CD14-positive monocyte (primary cell): ENCODE data around the gene REM1. TPM values are rescaled to one million over a fixed set of nuclear protein-coding genes. Genes with fewer than 3 reads are reported as not detected.

Experiments used
- DNase-seq, 3 donors: peaks; one replicate each; pipeline ENCODE4 v3.0.0-alpha.2; 2011 to 2022
- H2AFZ ChIP-seq: 2 replicates; pipeline ENCODE4 v1.6.0; 2012; ENCODE audit warnings: mild to moderate bottlenecking, low read depth, low read length, inconsistent platforms; ENCODE audit not compliant: insufficient read depth, poor library complexity, severe bottlenecking
- H3K27ac ChIP-seq, 2 donors: 1 replicate in 1 of 2; 2 replicates in 1 of 2; pipeline ENCODE4 v1.5.1; 2012 to 2013; ENCODE audit warnings: low read length in 2 of 2, control low read depth in 1 of 2, inconsistent platforms in 1 of 2, low read depth in 1 of 2, mild to moderate bottlenecking in 1 of 2
- H3K27me3 ChIP-seq, 2 donors: one replicate each; pipeline versions ENCODE4 v1.6.0 to v1.6.1; 2011 to 2013; ENCODE audit warnings: low read length in 2 of 2; ENCODE audit not compliant: control insufficient read depth in 2 of 2, insufficient read depth in 2 of 2
- H3K36me3 ChIP-seq, 2 donors: replicated peaks in 1 of 2; 1 replicate in 1 of 2; 2 replicates in 1 of 2; pipeline versions ENCODE4 v1.5.1 to v1.6.1; 2012 to 2013; ENCODE audit warnings: low read length in 2 of 2, control low read depth in 1 of 2, inconsistent platforms in 1 of 2, mild to moderate bottlenecking in 1 of 2; ENCODE audit not compliant: insufficient read depth in 2 of 2, control insufficient read depth in 1 of 2
- H3K4me1 ChIP-seq, 2 donors: 1 replicate in 1 of 2; 2 replicates in 1 of 2; pipeline versions ENCODE4 v1.5.1 to v1.6.1; 2012 to 2013; ENCODE audit warnings: low read length in 2 of 2, control low read depth in 1 of 2, inconsistent platforms in 1 of 2, mild to moderate bottlenecking in 1 of 2, moderate library complexity in 1 of 2; ENCODE audit not compliant: insufficient read depth in 2 of 2, control insufficient read depth in 1 of 2
- H3K4me2 ChIP-seq: replicated peaks from 2 replicates; pipeline ENCODE3; 2012; ENCODE audit warnings: low read length, moderate library complexity, mild to moderate bottlenecking; ENCODE audit not compliant: poor library complexity, severe bottlenecking; ENCODE audit errors: extremely low read depth
- H3K4me3 ChIP-seq, 3 experiments: fragments of 200-600 bp in 1 of 3; sonication (generic) in 1 of 3; replicated peaks in 1 of 3; 1 replicate in 2 of 3; 2 replicates in 1 of 3; pipeline ENCODE4 v1.5.1; 2011 to 2013; ENCODE audit warnings: low read length in 3 of 3, mild to moderate bottlenecking in 3 of 3, control low read depth in 2 of 3, low read depth in 2 of 3, inconsistent platforms in 1 of 3, moderate library complexity in 1 of 3
- H3K79me2 ChIP-seq: 2 replicates; pipeline ENCODE4 v1.6.0; 2012; ENCODE audit warnings: mild to moderate bottlenecking, control low read depth, inconsistent platforms, low read length, moderate library complexity; ENCODE audit not compliant: insufficient read depth
- H3K9ac ChIP-seq: 2 replicates; pipeline ENCODE4 v1.6.0; 2017; ENCODE audit warnings: low read length, mild to moderate bottlenecking; ENCODE audit not compliant: insufficient read depth, poor library complexity, severe bottlenecking
- H3K9me3 ChIP-seq, 2 donors: replicated peaks in 1 of 2; 1 replicate in 1 of 2; 2 replicates in 1 of 2; pipeline versions ENCODE4 v1.5.1 to v1.6.1; 2012 to 2013; ENCODE audit warnings: low read length in 2 of 2, control low read depth in 1 of 2; ENCODE audit not compliant: control insufficient read depth in 1 of 2, insufficient read depth in 1 of 2
- H4K20me1 ChIP-seq: 2 replicates; pipeline ENCODE4 v1.6.0; 2012; ENCODE audit warnings: mild to moderate bottlenecking, low read length, control low read depth, moderate library complexity; ENCODE audit not compliant: insufficient read depth
- H3K27ac Mint-ChIP-seq, 7 donors: one replicate each; pipeline ENCODE4 v1.8.0; 2020; ENCODE audit warnings: mild to moderate bottlenecking in 7 of 7, mixed read lengths in 7 of 7, moderate library complexity in 6 of 7, inconsistent platforms in 2 of 7
- H3K27me3 Mint-ChIP-seq, 3 donors: one replicate each; pipeline ENCODE4 v1.8.0; 2021 to 2022; ENCODE audit warnings: low read depth in 3 of 3, mild to moderate bottlenecking in 3 of 3, mixed read lengths in 3 of 3, moderate library complexity in 3 of 3, inconsistent platforms in 1 of 3
- H3K36me3 Mint-ChIP-seq, 2 donors: one replicate each; pipeline ENCODE4 v1.8.0; 2020; ENCODE audit warnings: mixed read lengths in 2 of 2, inconsistent platforms in 1 of 2, mild to moderate bottlenecking in 1 of 2
- H3K4me1 Mint-ChIP-seq: one replicate; pipeline ENCODE4 v1.8.0; 2020; ENCODE audit warnings: mild to moderate bottlenecking, mixed read lengths
- H3K4me3 Mint-ChIP-seq, 2 donors: one replicate each; pipeline ENCODE4 v1.8.0; 2020; ENCODE audit warnings: mild to moderate bottlenecking in 2 of 2, mixed read lengths in 2 of 2, moderate library complexity in 1 of 2
- H3K9me3 Mint-ChIP-seq, 7 donors: one replicate each; pipeline ENCODE4 v1.8.0; 2020 to 2022; ENCODE audit warnings: mixed read lengths in 7 of 7, mild to moderate bottlenecking in 6 of 7, moderate library complexity in 6 of 7, inconsistent platforms in 2 of 7
- WGBS: methylation state at CpG from one replicate; pipeline ENCODE4 v1.1.5; 2013; ENCODE audit warnings: missing lambda C conversion rate; ENCODE audit not compliant: insufficient coverage; 5-methylcytosine and 5-hydroxymethylcytosine counted together
- intact Hi-C, 2 donors: fragments of 100-400 bp; cut with micrococcal nuclease; formaldehyde crosslinking; loops; one replicate each; pipeline versions ENCODE4 v1.15.0 to v1.15.1; 2023
- polyA plus RNA-seq, 3 donors: library from polyadenylated mRNA; depleted of rRNA in 1 of 3; unstranded in 2 of 3; stranded (reverse) in 1 of 3; fragments of 300-500 nt in 2 of 3; fragments of >200 nt in 1 of 3; fragmentation: Illumina TruSeq in 2 of 3; gene quantifications; 1 replicate in 2 of 3; 2 replicates in 1 of 3; pipeline ENCODE4 v1.2.3, GENCODE V29; 2012 to 2021
- TF ChIP-seq, protein P1 (sequence below): fragments of 200-600 bp; IDR thresholded peaks from one replicate; pipeline ENCODE4 v1.8.0; 2022; ENCODE audit warnings: antibody characterized with exemption, mild to moderate bottlenecking

REM1 gene
- polyA plus RNA-seq, 3 donors = not detected

DNA sequence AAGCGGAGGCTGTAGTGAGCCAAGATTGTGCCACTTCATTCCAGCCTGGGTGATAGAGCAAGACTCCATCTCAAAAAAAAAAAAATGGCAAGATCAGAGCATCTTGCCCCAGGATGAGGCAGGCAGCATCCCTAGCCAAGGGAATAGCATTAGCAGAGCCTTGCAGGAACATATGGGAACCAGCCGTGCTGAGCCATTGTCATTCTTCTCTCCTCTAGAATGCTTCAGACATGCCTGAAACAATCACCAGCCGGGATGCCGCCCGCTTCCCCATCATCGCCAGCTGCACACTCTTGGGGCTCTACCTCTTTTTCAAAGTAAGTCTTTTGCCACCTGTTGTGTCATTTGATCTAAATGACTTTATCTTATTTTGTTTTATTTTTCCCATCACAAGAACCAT is 52.2 kb downstream of the REM1 start:
- no peaks in the 10 kb centered on the region for H3K9me3 ChIP-seq
- peaks cover 60 to 76% of the 10 kb centered on the region in 2 donors for H3K36me3 Mint-ChIP-seq

More for the DNA sequence above, 52.2 kb downstream of the REM1 start:
- Mint-ChIP-seq H3K4me1 (peaks cover 30% of the 10 kb centered on the region), H3K9me3 (no peaks in the 10 kb centered on the region), H3K27ac (peak overlapping the region in 3 of 7 donors; percentile 9 to 69 (median 21)), H3K4me3 (no peak overlapping the region), H3K27me3 (peaks cover 0 to 4% (median 3%) of the 10 kb centered on the region in 3 donors)
- H3K4me3 ChIP-seq = no peak overlapping the region
- TF ChIP-seq, protein P1, sequence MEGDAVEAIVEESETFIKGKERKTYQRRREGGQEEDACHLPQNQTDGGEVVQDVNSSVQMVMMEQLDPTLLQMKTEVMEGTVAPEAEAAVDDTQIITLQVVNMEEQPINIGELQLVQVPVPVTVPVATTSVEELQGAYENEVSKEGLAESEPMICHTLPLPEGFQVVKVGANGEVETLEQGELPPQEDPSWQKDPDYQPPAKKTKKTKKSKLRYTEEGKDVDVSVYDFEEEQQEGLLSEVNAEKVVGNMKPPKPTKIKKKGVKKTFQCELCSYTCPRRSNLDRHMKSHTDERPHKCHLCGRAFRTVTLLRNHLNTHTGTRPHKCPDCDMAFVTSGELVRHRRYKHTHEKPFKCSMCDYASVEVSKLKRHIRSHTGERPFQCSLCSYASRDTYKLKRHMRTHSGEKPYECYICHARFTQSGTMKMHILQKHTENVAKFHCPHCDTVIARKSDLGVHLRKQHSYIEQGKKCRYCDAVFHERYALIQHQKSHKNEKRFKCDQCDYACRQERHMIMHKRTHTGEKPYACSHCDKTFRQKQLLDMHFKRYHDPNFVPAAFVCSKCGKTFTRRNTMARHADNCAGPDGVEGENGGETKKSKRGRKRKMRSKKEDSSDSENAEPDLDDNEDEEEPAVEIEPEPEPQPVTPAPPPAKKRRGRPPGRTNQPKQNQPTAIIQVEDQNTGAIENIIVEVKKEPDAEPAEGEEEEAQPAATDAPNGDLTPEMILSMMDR = no peak
- 100% methylated on average over 5 of the region's 6 CpGs for WGBS
- peaks cover 61 to 74% of the 10 kb centered on the region in 2 donors for H3K36me3 ChIP-seq
- peaks cover 91% of the 10 kb centered on the region for H3K79me2 ChIP-seq
- no peak overlapping the region for H2AFZ ChIP-seq
- no peak overlapping the region for H3K4me2 ChIP-seq
- H3K9ac ChIP-seq = no peak overlapping the region
- H3K27me3 ChIP-seq = no peaks in the 10 kb centered on the region
- peaks cover 32 to 34% of the 10 kb centered on the region in 2 donors for H3K4me1 ChIP-seq
- intact Hi-C loops = loop anchor here in 1 of 2 donors (10.0 kb wide), 1 partner anchor 188 kb away; no protein-coding TSS in a partner anchor
- H3K27ac ChIP-seq = peak overlapping the region in 1 of 2 donors; percentile 41
- peaks cover 59% of the 10 kb centered on the region for H4K20me1 ChIP-seq
- no peak for DNase-seq

Other genes starting within 250 kb of the REM1 start
- not detected for gene DEFB115, start 217.6 kb upstream of the REM1 start, polyA plus RNA-seq
- not detected for gene DEFB116, start 166.7 kb upstream of the REM1 start, polyA plus RNA-seq
- not detected for gene DEFB118, start 106.7 kb upstream of the REM1 start, polyA plus RNA-seq
- gene DEFB119, start 84.7 kb upstream of the REM1 start, polyA plus RNA-seq = not detected
- gene DEFB121, start 69.1 kb upstream of the REM1 start, polyA plus RNA-seq = not detected
- not detected for gene DEFB123, start 34.7 kb upstream of the REM1 start, polyA plus RNA-seq
- gene DEFB124, start 161 bp upstream of the REM1 start, polyA plus RNA-seq = not detected
- 100 to 1,000 TPM; 199 to 329 (median 320) TPM for gene HM13, start 39.2 kb downstream of the REM1 start, polyA plus RNA-seq
- 100 to 1,000 TPM in 1 of 3 donors, 10 to 100 TPM in 1, 1 to 10 TPM in 1; 3.9 to 129 (median 12.5) TPM for gene ID1, start 130.0 kb downstream of the REM1 start, polyA plus RNA-seq
- gene COX4I2, start 162.6 kb downstream of the REM1 start, polyA plus RNA-seq = not detected
- gene BCL2L1, start 247.6 kb downstream of the REM1 start, polyA plus RNA-seq = 10 to 100 TPM; 12.4 to 16.8 (median 14.3) TPM